GM06990 (cell line): Measurements from ENCODE around the gene TNPO1.

Experiments used
- DNase-seq: peaks from one replicate; pipeline ENCODE4 v3.0.0-alpha.2; 2011; ENCODE audit not compliant: insufficient read length; ENCODE audit errors: extremely low read depth
- H3K27me3 ChIP-seq: replicated peaks from 2 replicates; pipeline ENCODE4 v1.6.0; 2011; ENCODE audit warnings: low read length; ENCODE audit not compliant: control insufficient read depth, insufficient read depth
- H3K36me3 ChIP-seq: 2 replicates; pipeline ENCODE4 v1.5.1; 2011; ENCODE audit warnings: low read length; ENCODE audit not compliant: control insufficient read depth, insufficient read depth
- H3K4me3 ChIP-seq: replicated peaks from 2 replicates; pipeline ENCODE4 v1.5.1; 2011; ENCODE audit warnings: low read depth, mild to moderate bottlenecking, control low read depth, low read length
- TF ChIP-seq, protein P1 (sequence below): IDR thresholded peaks from 2 replicates; pipeline ENCODE4 v1.5.1; 2011; ENCODE audit warnings: low read length, control low read depth, mild to moderate bottlenecking, inconsistent platforms; ENCODE audit not compliant: insufficient read depth, poor library complexity, severe bottlenecking

Gene TNPO1

DNA sequence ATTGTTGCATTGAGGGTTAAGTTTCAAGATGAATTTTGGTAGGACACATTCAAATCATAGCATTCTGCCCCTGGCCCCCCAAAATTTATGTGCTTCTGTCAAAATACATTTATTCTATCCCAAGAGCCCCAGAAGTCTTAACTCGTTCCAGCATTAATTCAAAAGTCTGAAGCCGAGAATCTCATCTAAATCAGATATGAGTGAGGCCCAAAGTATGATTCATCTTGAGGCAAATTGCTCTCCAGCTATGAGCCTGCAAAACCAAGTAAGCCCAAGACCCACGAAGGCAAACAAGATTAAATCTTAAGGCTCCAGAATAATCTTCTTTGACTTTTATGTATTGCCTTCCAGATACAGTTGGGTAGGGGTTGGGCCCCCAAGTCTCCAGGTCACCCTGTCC is 19.2 kb downstream of the TNPO1 start:
- no peak for DNase-seq
- H3K27me3 ChIP-seq: no peaks in the 10 kb centered on the region
- H3K4me3 ChIP-seq: no peak overlapping the region
- H3K36me3 ChIP-seq: no peaks in the 10 kb centered on the region
- TF ChIP-seq, protein P1, sequence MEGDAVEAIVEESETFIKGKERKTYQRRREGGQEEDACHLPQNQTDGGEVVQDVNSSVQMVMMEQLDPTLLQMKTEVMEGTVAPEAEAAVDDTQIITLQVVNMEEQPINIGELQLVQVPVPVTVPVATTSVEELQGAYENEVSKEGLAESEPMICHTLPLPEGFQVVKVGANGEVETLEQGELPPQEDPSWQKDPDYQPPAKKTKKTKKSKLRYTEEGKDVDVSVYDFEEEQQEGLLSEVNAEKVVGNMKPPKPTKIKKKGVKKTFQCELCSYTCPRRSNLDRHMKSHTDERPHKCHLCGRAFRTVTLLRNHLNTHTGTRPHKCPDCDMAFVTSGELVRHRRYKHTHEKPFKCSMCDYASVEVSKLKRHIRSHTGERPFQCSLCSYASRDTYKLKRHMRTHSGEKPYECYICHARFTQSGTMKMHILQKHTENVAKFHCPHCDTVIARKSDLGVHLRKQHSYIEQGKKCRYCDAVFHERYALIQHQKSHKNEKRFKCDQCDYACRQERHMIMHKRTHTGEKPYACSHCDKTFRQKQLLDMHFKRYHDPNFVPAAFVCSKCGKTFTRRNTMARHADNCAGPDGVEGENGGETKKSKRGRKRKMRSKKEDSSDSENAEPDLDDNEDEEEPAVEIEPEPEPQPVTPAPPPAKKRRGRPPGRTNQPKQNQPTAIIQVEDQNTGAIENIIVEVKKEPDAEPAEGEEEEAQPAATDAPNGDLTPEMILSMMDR: no peak

DNA sequence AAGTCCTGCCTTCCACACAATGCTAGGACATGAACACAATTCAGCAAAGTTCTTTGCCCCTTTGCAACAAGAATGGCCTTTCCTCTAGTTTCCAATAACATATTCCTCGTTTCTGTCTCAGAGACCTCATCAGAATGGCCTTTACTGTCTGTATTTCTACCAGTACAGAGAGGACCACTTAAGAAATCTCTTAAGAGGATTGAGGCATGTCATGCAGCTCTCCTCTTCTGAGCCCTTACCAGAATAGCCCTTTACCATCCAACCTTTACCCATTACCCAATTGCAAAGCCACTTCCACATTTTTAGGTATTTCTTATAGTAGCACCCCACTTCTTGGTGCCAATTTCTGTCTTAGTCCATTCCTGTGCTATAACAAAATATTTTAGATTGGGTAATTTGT is 20.3 kb downstream of the TNPO1 start:
- Histone ChIP-seq H3K4me3 (no peak overlapping the region), H3K36me3 (no peaks in the 10 kb centered on the region), H3K27me3 (no peaks in the 10 kb centered on the region)
- TF ChIP-seq, protein P1: no peak
- DNase-seq: no peak

DNA sequence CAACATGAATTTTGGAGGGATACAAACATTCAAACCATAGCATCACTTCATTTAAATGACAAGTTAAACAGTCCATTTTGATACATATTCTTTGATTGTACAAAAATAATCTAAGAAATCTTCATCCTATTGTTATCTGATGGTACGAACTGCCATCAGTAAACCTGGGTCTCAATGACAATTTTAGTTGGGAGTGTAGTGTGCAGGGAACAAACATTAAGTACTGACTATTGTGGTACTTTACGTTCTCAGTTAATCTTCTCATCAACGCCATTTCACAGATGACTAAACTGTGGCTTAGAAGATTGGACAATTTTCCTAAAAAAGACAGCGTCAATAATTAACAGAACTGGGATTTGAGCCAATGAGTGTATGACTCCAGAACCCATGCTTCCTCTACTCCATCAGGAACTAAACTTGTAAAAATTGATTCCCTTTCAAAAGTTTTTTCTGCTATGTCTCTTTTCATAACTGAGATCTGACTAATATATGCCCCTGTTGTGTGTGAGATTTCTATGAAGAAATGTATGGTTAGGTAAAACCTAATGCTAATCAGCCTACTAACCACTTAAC is 21.1 kb downstream of the TNPO1 start:
- TF ChIP-seq, protein P1: no peak
- Histone ChIP-seq H3K36me3 (no peaks in the 10 kb centered on the region), H3K4me3 (no peak overlapping the region), H3K27me3 (no peaks in the 10 kb centered on the region)
- no peak for DNase-seq

DNA sequence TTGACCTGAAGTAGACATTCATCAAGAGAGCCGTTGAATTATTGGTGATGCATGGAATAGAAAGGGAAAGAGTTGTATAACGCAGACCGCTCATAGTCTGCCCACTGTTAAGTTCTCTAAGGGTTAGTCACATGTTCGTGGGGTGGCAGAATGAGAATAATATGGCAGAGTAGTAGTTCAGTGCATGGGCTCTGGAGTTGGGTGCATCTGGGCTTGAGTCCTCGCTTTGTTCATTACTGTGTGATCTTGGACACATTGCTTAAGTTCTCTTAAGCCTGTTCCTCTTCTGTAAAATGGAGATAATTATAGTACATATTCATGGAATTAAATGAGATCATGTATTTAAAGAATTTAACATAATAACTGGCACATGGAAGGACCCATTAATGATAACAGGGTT is 23.6 kb downstream of the TNPO1 start:
- Histone ChIP-seq H3K27me3 (no peaks in the 10 kb centered on the region), H3K36me3 (no peaks in the 10 kb centered on the region), H3K4me3 (no peak overlapping the region)
- TF ChIP-seq, protein P1: no peak
- no peak for DNase-seq

DNA sequence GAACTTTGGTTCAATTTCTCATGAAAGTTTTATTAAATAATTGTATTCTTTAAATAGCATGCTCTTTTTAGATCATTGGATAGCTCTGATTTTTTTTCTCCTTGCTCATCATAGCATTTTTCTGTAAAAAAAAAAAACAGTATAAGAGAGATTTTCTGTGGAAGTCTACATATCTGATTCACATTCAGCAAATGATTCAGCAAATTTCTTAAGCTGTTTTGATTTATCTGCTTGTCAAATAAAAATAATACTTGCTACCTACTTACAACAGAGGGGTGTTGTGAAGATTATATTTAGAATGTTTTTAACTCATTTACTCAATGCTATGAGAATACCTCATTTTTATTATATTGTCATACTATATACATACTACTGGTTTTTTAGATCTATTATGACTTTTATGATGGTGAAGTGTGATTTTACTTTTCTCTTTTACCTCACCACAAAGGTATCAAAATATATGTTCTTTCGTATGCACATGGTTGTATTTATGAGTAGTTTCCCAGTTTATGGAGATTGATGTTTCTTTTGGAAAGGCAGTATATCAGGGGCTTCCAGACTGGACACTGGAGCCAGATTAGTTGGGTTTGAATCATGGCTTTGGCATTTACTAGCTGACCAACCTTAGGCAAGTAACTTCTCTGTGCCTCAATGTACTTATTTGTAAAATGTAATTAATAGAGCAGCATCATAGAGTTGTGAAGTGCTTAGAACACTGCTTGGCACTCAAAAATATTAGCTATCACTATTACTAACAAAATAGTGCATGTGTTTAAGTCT is 25.5 kb downstream of the TNPO1 start:
- DNase-seq: no peak
- TF ChIP-seq, protein P1: no peak
- Histone ChIP-seq H3K27me3 (no peaks in the 10 kb centered on the region), H3K4me3 (no peak overlapping the region), H3K36me3 (no peaks in the 10 kb centered on the region)
